HG02973 (cell line): ENCODE results near the gene SCAPER.

Experiments used
- ATAC-seq: cut with Tn5 transposase; IDR thresholded peaks from one replicate; pipeline ENCODE4 v1.9.1; 2021; ENCODE audit warnings: moderate library complexity; ENCODE audit not compliant: unreplicated experiment

SCAPER gene

GRCh38 chr15:76377217-76377616 lies 527.9 kb downstream of the SCAPER start:
- no peak for ATAC-seq

- ATAC-seq = no peak
Observed at GRCh38 chr15:76376816-76377215, 528.3 kb downstream of the SCAPER start.

GRCh38 chr15:76376029-76376428 lies 529.1 kb downstream of the SCAPER start:
- no peak for ATAC-seq

- no peak for ATAC-seq
Observed at GRCh38 chr15:76368122-76368621, 537.0 kb downstream of the SCAPER start.

- ATAC-seq = no peak
Observed at GRCh38 chr15:76366714-76367113, 538.4 kb downstream of the SCAPER start.

GRCh38 chr15:76363251-76363650 lies 541.9 kb downstream of the SCAPER start:
- ATAC-seq = no peak

- no peak for ATAC-seq
Observed at GRCh38 chr15:76360416-76360815, 544.7 kb downstream of the SCAPER start.

GRCh38 chr15:76359152-76359551 lies 546.0 kb downstream of the SCAPER start:
- ATAC-seq = no peak

- no peak for ATAC-seq
Observed at GRCh38 chr15:76358453-76358852, 546.7 kb downstream of the SCAPER start.

- no peak for ATAC-seq
Observed at GRCh38 chr15:76354823-76355440, 550.2 kb downstream of the SCAPER start.

GRCh38 chr15:76353903-76354302 lies 551.2 kb downstream of the SCAPER start:
- ATAC-seq = no peak

DNA sequence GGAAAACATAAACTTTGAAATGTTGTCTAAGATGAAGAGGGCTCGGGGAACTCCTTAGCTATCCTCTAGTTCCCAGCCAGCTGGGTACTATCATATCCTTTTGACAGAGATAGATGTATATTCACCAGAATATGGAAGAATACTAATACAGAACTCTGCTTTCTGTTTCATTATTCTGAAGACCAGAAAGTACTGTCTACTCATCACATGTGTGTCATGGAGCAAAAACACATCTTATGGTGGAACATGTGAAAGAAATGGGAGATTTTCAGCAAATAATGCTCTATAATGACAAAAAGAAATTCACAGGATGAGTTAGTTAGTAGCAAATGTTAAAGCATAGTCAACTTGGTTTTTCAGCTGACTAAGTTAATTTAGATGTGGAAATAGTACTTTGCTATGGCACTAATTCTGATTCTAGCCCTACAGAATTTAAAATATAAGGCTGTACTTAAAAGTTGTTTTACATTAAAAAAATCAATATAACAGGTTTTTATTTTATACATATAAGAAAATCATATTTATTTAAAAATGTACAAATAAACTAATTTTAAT lies 552.0 kb downstream of the SCAPER start:
- ATAC-seq = no peak

GRCh38 chr15:76349301-76350070 lies 555.7 kb downstream of the SCAPER start:
- ATAC-seq = no peak

GRCh38 chr15:76347482-76348055 lies 557.6 kb downstream of the SCAPER start:
- ATAC-seq = no peak

GRCh38 chr15:76346669-76347481 lies 558.3 kb downstream of the SCAPER start:
- no peak for ATAC-seq

- no peak for ATAC-seq
Observed at GRCh38 chr15:76345880-76346668, 559.1 kb downstream of the SCAPER start.

GRCh38 chr15:76345583-76345879 lies 559.6 kb downstream of the SCAPER start:
- no peak for ATAC-seq

DNA sequence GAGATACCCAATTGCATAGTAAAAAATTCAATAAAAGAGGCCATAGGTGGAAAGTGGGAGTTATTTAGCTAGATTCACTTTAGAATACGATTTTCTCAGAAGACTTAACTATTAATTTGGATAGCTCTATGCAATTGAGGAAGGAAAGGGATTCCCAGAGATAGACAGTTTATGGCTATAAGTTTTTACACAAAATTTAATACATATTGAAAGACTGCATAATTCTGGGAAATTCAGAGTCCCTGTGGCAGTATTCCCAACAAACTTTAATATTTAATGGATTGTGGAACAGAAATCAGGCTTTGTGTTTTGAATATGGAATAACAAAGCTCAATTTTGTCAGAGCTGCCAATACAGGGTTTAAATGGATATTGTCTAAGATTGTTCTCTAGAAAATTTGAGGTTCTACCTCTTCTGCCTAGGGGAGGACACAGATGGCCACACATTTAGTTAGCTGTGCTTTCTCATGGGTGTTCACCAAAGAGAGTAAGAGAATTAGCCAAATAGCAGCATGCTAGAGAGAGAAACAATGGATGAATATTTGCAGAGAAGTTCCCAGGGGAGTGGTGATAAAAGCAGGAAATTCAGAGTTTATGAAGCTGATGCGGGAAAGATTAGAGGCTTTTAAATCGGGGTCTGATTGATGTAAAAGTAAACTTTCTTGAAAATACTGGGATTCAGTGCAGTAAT lies 560.1 kb downstream of the SCAPER start:
- ATAC-seq = no peak

DNA sequence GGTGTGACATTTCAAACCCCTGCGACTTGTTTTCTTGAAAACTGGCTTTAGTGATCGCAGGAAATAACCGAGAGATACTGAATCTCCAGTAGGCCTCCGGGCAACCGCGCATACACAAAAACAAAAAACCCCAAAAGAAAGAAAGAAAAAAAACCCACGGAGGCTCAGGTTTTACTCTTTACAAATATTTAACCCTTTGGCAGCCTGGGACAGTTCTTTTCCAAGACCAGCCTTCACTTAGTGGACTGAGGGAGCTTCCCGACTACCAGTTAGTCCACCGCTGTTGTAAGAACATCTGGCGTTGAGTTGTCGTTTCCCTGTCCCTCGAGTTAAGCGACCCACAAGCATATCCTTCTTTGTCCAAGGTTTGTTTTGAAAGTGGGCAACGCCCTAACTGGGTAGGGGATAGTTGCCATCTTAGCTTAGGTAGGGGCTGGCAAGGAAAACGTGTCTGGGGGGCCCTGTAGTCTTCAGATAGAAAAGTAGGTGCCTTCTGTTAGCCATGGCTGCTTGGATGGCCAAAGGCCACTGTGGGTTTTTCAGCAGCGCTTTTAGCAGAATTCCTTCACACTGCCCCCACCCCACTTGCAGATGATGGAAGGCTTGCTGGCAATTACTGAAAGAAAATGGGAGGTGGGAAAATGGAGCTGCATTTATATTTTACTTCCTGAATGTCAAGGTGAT lies 561.7 kb downstream of the SCAPER start:
- ATAC-seq = no peak
